K562 (cell line): ENCODE measurements around the gene ARHGAP35. TPM values are rescaled to one million over a fixed set of nuclear protein-coding genes. Genes with fewer than 3 reads are reported as not detected.

Source experiments
- ARID4B ChIP-seq: sonication (generic); formaldehyde crosslinking; IDR thresholded peaks from 2 replicates; pipeline ENCODE4 v1.8.0; 2022; ENCODE audit warnings: mild to moderate bottlenecking, missing genetic modification reagents
- ATF4 ChIP-seq: fragments of 450-650 bp; formaldehyde crosslinking; IDR thresholded peaks from 2 replicates; pipeline ENCODE4 v1.4.0; 2022; ENCODE audit warnings: mild to moderate bottlenecking, moderate library complexity
- CHAMP1 ChIP-seq: fragments of 450-650 bp; IDR thresholded peaks from 2 replicates; pipeline ENCODE4 v1.6.1; 2016; ENCODE audit warnings: mild to moderate bottlenecking
- ESRRA ChIP-seq: fragments of 450-650 bp; IDR thresholded peaks from 2 replicates; pipeline ENCODE4 v1.6.1; 2014; ENCODE audit warnings: low read depth, mild to moderate bottlenecking, moderate library complexity, borderline replicate concordance
- HDGF ChIP-seq: fragments of 450-650 bp; IDR thresholded peaks from 2 replicates; pipeline ENCODE4 v1.6.1; 2016
- MAFF ChIP-seq: IDR thresholded peaks from 2 replicates; pipeline ENCODE4 v1.6.1; 2012; ENCODE audit warnings: low read length, improper control_type of control experiment
- MTA3 ChIP-seq: fragments of 450-650 bp; formaldehyde crosslinking; IDR thresholded peaks from 2 replicates; pipeline ENCODE4 v1.6.1; 2017; ENCODE audit warnings: mild to moderate bottlenecking, borderline replicate concordance
- PTRF ChIP-seq: fragments of 450-650 bp; IDR thresholded peaks from 2 replicates; pipeline ENCODE4 v1.6.1; 2016; ENCODE audit warnings: mild to moderate bottlenecking, missing genetic modification characterization, missing compliant biosample characterization
- RCOR1 ChIP-seq, 2 experiments: IDR thresholded peaks; 2 replicates each; pipeline ENCODE4 v1.6.1; 2012; ENCODE audit warnings: low read depth in 2 of 2, low read length in 2 of 2, borderline replicate concordance in 1 of 2, improper control_type of control experiment in 1 of 2
- SRF ChIP-seq, 2 experiments: fragments of 250-450, 450-650 bp in 1 of 2; sonication (Bioruptor Pico) in 1 of 2; sonication (generic) in 1 of 2; formaldehyde crosslinking; IDR thresholded peaks; 2 replicates each; pipeline versions ENCODE4 v1.5.0 to v1.5.1; 2020 to 2022; ENCODE audit warnings: mild to moderate bottlenecking in 1 of 2, missing genetic modification reagents in 1 of 2
- TOE1 ChIP-seq, 2 experiments: fragments of 450-650 bp in 1 of 2; sonication (generic) in 1 of 2; formaldehyde crosslinking in 1 of 2; IDR thresholded peaks; 2 replicates each; pipeline versions ENCODE4 v1.7.1 to v1.8.0; 2016 to 2022; ENCODE audit warnings: borderline replicate concordance in 2 of 2, mild to moderate bottlenecking in 2 of 2, antibody characterized with exemption in 1 of 2, inconsistent platforms in 1 of 2, low read depth in 1 of 2, missing genetic modification reagents in 1 of 2, moderate library complexity in 1 of 2
- polyA plus RNA-seq, 8 experiments: library from polyadenylated mRNA; depleted of rRNA in 4 of 8; stranded (reverse) in 5 of 8; unstranded in 3 of 8; fragments of >200 nt; fragmentation: Nextera tagmentation in 2 of 8; fragmentation: Illumina TruSeq in 1 of 8; extraction: Ambion mirVana in 2 of 8; extraction: Trizol in 1 of 8; gene quantifications; 2 replicates each; pipeline versions ENCODE4 v1.2.1 to v1.2.3, GENCODE V29; 2011 to 2014; ENCODE audit warnings: inconsistent platforms in 1 of 8, missing spikeins in 1 of 8
- total RNA-seq, 7 experiments: library from RNA; depleted of rRNA in 6 of 7; stranded (reverse); fragments of >200 nt in 6 of 7; fragmentation: Illumina TruSeq in 2 of 7; extraction: Trizol in 2 of 7; gene quantifications; 2 replicates each; pipeline versions ENCODE4 v1.2.1 to v1.2.3, GENCODE V29; 2011 to 2021; ENCODE audit warnings: low replicate concordance in 1 of 7
- TF ChIP-seq, protein P1 (sequence below): fragments of 450-650 bp; formaldehyde crosslinking; conservative IDR thresholded peaks from 2 replicates; pipeline ENCODE4 v1.4.0; 2022; ENCODE audit warnings: mild to moderate bottlenecking, missing genetic modification characterization
- TF ChIP-seq, protein P2 (sequence below): fragments of 450-650 bp; conservative IDR thresholded peaks from 2 replicates; pipeline ENCODE4 v1.6.1; 2016; ENCODE audit warnings: missing genetic modification characterization, low read depth, mild to moderate bottlenecking, control low read depth, missing compliant biosample characterization

The ARHGAP35 gene
- total and polyA plus RNA-seq, 9 of the 15 experiments (the other 6 are each of a cell fraction or from before 2014, with no cell fraction given) = 0.27 to 26.4 (median 10.2) TPM

- no peak for TF ChIP-seq CHAMP1
- TF ChIP-seq ATF4 = no peak
- TF ChIP-seq SRF (CRISPR knock-in tag; IDR thresholded peaks at IDR 0.05) = no peak; a peak in 2 of 4 replicates
- peak in 1 of 2 experiments; percentile 21; a peak in 1 of 4 replicates for TF ChIP-seq RCOR1 (IDR thresholded peaks at IDR 0.05; ENCODE audit: borderline replicate concordance in 1 of 2, low read depth in 2 of 2, low read length in 2 of 2)
- TF ChIP-seq, protein P1, sequence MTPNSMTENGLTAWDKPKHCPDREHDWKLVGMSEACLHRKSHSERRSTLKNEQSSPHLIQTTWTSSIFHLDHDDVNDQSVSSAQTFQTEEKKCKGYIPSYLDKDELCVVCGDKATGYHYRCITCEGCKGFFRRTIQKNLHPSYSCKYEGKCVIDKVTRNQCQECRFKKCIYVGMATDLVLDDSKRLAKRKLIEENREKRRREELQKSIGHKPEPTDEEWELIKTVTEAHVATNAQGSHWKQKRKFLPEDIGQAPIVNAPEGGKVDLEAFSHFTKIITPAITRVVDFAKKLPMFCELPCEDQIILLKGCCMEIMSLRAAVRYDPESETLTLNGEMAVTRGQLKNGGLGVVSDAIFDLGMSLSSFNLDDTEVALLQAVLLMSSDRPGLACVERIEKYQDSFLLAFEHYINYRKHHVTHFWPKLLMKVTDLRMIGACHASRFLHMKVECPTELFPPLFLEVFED (CRISPR knock-in tag) = 0 out of 2 replicates have a peak, but pooled peaks have one; percentile 57
- TF ChIP-seq PTRF (tag) = no peak
- TF ChIP-seq MTA3 = peak; percentile 44; the same call in 1 of the 2 replicates
- TF ChIP-seq MAFF = no peak
- peak; percentile 53 for TF ChIP-seq ARID4B (CRISPR knock-in tag)
- TF ChIP-seq, protein P2, sequence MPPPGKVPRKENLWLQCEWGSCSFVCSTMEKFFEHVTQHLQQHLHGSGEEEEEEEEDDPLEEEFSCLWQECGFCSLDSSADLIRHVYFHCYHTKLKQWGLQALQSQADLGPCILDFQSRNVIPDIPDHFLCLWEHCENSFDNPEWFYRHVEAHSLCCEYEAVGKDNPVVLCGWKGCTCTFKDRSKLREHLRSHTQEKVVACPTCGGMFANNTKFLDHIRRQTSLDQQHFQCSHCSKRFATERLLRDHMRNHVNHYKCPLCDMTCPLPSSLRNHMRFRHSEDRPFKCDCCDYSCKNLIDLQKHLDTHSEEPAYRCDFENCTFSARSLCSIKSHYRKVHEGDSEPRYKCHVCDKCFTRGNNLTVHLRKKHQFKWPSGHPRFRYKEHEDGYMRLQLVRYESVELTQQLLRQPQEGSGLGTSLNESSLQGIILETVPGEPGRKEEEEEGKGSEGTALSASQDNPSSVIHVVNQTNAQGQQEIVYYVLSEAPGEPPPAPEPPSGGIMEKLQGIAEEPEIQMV (tag) = no peak
- no peak for TF ChIP-seq HDGF
- TF ChIP-seq ESRRA = 0 out of 2 replicates have a peak, but pooled peaks have one; percentile 13
- no peak for TF ChIP-seq TOE1 (IDR thresholded peaks at IDR 0.05; ENCODE audit: borderline replicate concordance)
- TF ChIP-seq TOE1 (CRISPR knock-in tag; IDR thresholded peaks at IDR 0.05; ENCODE audit: borderline replicate concordance, low read depth) = peak; percentile 80; the same call in 1 of the 2 replicates
These were observed 512 bp upstream of the ARHGAP35 start (continued) for GRCh38 chr19:46860125-46860845.
